Midbrain (tissue), 1 donor: ENCODE measurements around the gene CRYGD.
"Not testable (repeated sequence)": the region's sequence is repeated elsewhere in the genome, so short reads cannot be mapped to it uniquely, and the experiment has no call there.

Experiments used
- DNase-seq: peaks from one replicate; lab custom pipeline; 2025; lab: John Stamatoyannopoulos, UW

Gene CRYGD

DNA sequence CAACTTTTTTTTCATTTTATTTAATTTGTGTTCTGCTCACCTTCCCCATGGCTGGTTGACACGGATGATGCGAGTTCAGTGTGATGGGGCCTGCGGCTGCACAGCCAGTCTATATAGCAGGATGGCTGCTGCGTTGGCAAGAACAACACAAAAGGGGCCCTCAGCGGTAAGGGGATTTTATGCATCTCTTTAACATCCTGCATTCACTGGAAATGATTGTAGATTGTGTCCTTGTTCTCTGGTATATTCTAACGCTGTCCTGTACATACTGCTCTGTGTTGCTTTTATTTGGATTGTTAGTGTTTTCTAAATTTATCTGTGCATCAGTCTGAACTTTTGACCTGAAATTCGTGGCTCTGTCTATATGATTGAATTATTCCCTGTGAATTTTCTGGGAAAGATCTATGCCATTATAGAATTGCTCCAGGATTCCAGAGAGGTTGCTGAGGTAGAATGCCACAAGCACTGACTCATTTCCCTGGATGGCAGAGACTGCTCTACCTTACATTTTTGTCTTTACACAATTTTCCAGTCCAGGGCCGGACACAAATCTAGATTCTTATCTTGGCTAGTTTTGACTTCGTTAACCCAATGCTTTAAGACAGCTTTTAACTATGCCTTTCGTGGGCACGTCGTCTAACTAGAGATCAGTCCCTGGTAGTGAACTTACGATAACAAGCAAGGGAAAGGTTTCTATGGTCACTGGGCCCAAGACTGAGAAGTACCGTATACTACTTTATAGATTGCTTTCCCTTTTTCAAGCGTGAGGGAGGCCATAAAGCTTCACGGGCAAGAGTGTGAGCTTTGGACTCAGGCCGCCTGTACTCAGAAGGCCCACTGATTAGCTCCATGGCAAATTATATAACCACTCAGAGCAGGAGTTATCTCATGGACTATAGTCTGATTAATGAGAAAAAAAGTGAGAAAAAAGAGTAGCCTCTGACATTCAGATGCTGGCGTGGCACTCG is 5.7 kb upstream of the CRYGD start, which contains the start of gene CRYGC:
Gene CRYGC, minus strand, starts transcription at position 85 of the 968 bp plus-strand sequence. Its CDS starts 36 bp downstream, at position 49.
- DNase-seq, result no peak

- DNase-seq, result no peak
Measured at GRCh38 chr2:208128136-208128535, 3.8 kb upstream of the CRYGD start.

DNA sequence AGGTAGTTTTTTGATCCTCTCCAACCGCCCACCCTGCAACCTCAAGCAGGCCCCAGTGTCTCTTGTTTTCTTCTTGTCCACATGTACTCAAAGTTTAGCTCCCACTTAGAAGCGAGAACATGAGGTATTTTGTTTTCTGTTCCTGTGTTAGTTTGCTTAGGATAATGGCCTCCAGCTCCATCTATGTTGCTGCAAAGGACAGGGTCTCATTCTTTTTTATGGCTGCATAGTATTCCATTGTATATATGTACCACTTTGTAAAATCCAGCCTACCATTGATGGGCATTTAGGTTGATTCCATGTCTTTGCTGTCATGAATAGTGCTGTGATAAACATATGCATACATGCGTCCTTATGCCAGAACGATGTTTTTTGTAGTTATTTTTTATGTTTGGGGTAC is 2.8 kb upstream of the CRYGD start:
- no peak for DNase-seq

DNA sequence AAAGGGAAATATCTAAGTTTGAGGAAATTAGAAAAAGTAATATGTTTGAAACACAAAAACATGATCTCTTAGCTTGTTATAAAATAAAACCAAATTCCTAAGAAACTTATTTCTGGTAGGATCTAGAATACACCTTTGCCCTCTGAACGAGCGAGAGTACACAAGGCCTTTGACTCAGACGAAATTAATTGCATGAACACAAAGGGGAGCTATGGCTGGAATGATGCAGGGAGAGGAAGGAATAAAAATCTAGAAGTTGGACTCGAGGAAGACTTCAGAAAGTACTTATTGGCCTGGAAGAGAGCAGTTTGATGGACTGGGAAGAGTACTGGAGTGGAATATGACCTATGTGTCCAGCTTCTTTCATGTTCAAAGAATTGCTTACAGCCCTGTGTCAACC is 927 bp upstream of the CRYGD start:
- no peak for DNase-seq

- DNase-seq, result no peak
Measured at GRCh38 chr2:208122248-208122647, 2.1 kb downstream of the CRYGD start.

GRCh38 chr2:208118918-208119317 is 5.4 kb downstream of the CRYGD start:
- no peak for DNase-seq

DNA sequence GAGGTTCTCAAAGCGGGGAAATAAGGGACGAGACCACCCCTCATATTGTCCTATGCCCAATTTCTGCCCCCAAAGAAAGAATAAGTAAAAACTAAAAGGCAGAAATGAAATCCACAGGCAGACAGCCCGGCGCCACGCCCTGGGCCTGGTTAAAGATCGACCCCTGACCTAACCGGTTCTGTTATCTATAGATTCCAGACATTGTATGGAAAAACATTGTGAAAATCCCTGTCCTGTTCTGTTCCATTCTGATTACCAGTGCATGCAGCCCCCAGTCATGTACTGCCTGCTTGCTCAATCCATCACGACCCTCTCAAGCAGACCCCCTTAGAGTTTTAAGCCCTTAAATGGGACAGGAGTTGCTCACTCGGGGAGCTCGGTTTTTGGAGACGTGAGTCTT is 6.9 kb downstream of the CRYGD start:
- not testable (repeated sequence) for DNase-seq

- DNase-seq, result no peak
Measured at GRCh38 chr2:208112969-208113368, 11.4 kb downstream of the CRYGD start.

- DNase-seq, result not testable (repeated sequence)
Measured at GRCh38 chr2:208112273-208112745, 12.0 kb downstream of the CRYGD start.

GRCh38 chr2:208103616-208104015 is 20.7 kb downstream of the CRYGD start:
- DNase-seq, result no peak

GRCh38 chr2:208101716-208102631 is 22.4 kb downstream of the CRYGD start:
- DNase-seq, result peak; percentile 39

- DNase-seq, result no peak
Measured at GRCh38 chr2:208099682-208100470, 24.4 kb downstream of the CRYGD start.

DNA sequence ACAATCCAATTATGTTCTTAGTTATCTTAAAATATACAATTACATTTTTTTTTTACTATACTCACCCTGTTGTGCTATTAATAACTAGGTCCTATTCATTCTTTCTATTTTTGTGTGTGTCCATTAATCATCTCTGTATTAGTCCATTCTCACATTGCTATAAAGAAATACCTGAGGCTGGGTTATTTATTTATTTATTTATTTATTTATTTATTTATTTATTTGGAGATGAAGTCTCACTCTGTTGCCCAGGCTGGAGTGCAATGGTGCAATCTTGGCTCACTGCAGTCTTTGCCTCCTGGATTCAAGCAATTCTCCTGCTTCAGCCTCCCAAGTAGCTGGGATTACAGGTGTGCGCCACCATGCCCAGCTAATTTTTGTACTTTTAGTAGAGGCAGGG is 25.6 kb downstream of the CRYGD start:
- DNase-seq, result not testable (repeated sequence)

DNA sequence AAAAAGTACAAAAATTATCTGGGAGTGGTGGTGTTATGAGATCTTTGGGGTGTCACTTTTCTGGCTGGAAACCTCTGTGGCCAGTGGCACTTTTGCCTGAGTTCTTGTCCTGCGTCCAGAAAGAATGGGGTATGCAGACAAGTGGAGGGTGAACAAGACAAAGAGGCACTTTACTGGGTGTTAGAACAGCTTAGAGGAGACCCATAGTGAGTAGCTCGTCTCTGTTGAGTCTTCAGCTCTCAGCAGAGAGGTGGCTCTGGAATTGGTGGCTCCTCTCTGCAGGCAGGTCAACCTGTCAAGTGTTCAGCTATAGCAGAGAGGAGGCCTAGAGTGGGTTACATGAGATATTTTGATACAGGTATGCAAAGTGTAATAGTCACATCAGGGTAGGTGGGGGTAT is 26.1 kb downstream of the CRYGD start:
- DNase-seq, result no peak

GRCh38 chr2:208097801-208098200 is 26.5 kb downstream of the CRYGD start:
- no peak for DNase-seq

DNA sequence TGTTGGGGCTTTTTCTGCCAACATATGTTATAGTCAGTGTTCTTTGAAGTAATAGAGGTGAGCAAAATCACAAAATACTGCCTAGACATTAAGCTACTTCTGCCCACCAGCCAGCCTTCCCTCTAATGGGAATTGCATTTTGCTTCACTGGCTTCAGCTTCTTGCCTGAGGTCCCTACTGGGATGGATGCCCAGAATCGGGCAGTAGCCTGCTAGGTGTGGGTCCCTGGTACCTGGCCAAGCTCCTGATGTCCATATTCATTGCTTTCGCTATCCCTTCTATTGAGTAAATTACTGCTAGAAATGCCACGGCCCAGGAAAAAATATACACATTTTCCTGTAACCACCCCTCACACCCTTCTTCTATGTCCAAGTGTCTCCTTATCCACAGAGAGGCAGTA is 27.0 kb downstream of the CRYGD start:
- DNase-seq, result no peak

DNA sequence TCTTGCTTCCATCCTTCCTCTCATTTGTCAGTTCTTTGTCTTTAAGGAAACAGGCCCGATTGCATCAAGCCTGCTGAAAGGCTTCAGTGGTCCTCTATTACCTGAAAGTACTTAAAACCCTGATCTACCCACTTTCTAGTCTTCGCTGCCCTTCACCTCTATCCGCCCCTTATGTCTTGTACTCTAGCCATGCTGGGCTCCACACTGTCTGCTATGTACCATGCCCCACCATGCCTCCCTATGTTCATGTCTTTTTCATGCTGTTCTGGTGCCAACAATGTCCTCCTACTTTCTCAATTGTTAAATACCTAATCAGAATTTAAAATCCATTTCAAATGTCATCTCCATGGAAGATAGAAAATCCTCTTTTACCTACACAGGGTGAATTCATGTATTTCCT is 28.2 kb downstream of the CRYGD start:
- DNase-seq, result no peak

DNA sequence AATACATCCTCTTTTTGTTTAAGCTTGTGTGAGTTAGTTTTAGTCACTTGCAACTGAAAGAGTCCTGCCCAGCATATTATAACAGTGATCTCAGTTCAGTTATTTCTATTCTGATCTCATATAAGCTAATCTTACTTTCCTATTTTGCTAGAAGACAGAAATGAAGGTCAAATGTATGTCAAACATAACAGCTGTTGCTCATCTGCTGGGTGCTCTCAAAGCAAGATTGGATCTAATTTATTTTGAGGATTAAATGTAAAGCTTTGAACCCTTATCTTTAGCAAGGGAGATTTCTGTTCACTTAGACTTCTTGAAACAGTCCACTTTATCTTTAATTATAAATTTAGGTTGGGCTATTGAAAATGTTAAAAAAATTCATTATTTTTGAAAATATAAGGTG is 31.2 kb downstream of the CRYGD start:
- no peak for DNase-seq

DNA sequence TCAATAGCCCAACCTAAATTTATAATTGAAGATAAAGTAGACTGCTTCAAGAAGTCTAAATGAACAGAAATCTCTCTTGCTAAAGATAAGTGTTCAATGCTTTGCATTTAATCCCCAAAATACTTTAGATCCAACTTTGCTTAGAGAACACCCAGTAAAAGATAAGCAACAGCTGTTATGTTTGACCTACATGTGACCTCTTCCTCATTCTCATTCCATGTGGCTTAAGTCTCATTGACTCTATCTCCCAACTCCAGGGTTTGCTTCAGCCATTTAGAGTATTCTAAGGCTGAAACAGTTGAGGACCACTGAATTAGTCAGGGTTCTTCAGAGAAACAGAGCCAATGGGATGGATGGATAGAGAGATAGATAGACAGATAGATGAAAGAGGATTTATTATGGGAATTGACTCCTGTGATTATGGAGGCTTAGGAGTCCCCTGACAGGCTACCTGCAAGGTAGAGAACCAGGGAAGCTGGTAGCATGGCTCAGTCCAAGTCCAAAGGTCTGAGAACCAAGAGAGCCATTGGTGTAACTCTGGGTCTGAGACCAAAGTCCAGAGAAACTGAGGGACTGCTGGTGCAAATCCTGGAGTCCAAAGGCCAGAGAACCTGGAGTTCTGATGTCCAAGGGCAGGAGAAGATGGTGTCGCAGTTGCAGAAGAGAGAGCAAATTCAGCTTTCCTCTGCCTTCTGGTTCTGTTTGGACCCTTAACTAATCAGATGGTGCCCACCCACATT is 32.1 kb downstream of the CRYGD start:
- DNase-seq, result no peak

- no peak for DNase-seq
Measured at GRCh38 chr2:208090420-208090819, 33.9 kb downstream of the CRYGD start.

DNA sequence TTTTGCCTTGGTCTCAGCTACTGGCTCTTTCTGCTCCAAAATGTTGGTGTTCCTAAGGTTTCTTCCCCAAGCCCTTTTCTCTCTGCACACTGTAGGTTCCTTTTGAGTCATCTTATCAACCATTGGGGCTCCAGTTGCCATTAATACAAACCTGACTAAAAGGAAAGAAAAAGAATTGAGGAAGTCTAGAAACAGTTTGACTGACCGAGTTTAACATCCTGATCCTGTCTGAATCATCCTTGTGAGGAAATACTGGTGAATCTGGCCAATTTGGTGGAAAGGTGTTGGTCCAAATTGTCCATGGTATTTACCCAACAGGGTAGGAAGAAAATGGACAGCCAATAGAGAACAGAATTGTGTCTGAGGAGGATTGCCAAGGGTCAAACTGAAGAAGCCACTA is 38.3 kb downstream of the CRYGD start:
- no peak for DNase-seq
